Measurements from ENCODE around the gene LYST. TPM values are rescaled to one million over a fixed set of nuclear protein-coding genes. Genes with fewer than 3 reads are reported as not detected.
"Not testable (repeated sequence)": the region's sequence is repeated elsewhere in the genome, so short reads cannot be mapped to it uniquely, and the experiment has no call there.

LYST gene
- polyA plus RNA-seq, 3 donors = 46.3 to 128 (median 67.9) TPM

- no peaks in the 10 kb centered on the region for H3K4me1 Mint-ChIP-seq
- H3K79me2 ChIP-seq (ENCODE audit: insufficient read depth, low read length) = peaks cover 92% of the 10 kb centered on the region
- peaks cover 54 to 73% of the 10 kb centered on the region in 2 donors for H3K36me3 Mint-ChIP-seq
- H3K27me3 ChIP-seq (ENCODE audit: control insufficient read depth in 2 of 2, insufficient read depth in 2 of 2, low read length in 2 of 2) = no peaks in the 10 kb centered on the region
- H3K4me1 ChIP-seq (ENCODE audit: control insufficient read depth in 1 of 2, insufficient read depth in 2 of 2, low read length in 2 of 2) = no peaks in the 10 kb centered on the region
- peaks cover 95% of the 10 kb centered on the region for H4K20me1 ChIP-seq (ENCODE audit: insufficient read depth, low read length)
- H3K9ac ChIP-seq (ENCODE audit: insufficient read depth, low read length, poor library complexity, severe bottlenecking) = no peak overlapping the region
- no peak overlapping the region for H3K4me3 Mint-ChIP-seq
- no peak for DNase-seq
- no peak overlapping the region for H2AFZ ChIP-seq (ENCODE audit: insufficient read depth, low read depth, low read length, poor library complexity, severe bottlenecking)
- 75% methylated on average over 2 of the region's 7 CpGs for WGBS (ENCODE audit: insufficient coverage)
- intact Hi-C loops (cut with micrococcal nuclease) = no loop called here
- H3K27ac Mint-ChIP-seq = peak overlapping the region in 1 of 7 donors; percentile 21
- H3K9me3 ChIP-seq (replicated peaks in 1 of 2; ENCODE audit: control insufficient read depth in 1 of 2, insufficient read depth in 1 of 2, low read length in 2 of 2) = no peaks in the 10 kb centered on the region
- no peaks in the 10 kb centered on the region for H3K9me3 Mint-ChIP-seq
- TF ChIP-seq, protein P1, sequence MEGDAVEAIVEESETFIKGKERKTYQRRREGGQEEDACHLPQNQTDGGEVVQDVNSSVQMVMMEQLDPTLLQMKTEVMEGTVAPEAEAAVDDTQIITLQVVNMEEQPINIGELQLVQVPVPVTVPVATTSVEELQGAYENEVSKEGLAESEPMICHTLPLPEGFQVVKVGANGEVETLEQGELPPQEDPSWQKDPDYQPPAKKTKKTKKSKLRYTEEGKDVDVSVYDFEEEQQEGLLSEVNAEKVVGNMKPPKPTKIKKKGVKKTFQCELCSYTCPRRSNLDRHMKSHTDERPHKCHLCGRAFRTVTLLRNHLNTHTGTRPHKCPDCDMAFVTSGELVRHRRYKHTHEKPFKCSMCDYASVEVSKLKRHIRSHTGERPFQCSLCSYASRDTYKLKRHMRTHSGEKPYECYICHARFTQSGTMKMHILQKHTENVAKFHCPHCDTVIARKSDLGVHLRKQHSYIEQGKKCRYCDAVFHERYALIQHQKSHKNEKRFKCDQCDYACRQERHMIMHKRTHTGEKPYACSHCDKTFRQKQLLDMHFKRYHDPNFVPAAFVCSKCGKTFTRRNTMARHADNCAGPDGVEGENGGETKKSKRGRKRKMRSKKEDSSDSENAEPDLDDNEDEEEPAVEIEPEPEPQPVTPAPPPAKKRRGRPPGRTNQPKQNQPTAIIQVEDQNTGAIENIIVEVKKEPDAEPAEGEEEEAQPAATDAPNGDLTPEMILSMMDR (IDR thresholded peaks at IDR 0.05) = no peak
- no peaks in the 10 kb centered on the region for H3K27me3 Mint-ChIP-seq (ENCODE audit: low read depth in 3 of 3)
- no peak overlapping the region for H3K4me3 ChIP-seq (replicated peaks in 1 of 3; ENCODE audit: low read depth in 2 of 3, low read length in 3 of 3)
- no peak overlapping the region for H3K4me2 ChIP-seq (replicated peaks; ENCODE audit: extremely low read depth, low read length, poor library complexity, severe bottlenecking)
- H3K27ac ChIP-seq (ENCODE audit: low read depth in 1 of 2, low read length in 2 of 2) = no peak overlapping the region
- H3K36me3 ChIP-seq (replicated peaks in 1 of 2; ENCODE audit: control insufficient read depth in 1 of 2, insufficient read depth in 2 of 2, low read length in 2 of 2) = peaks cover 90 to 92% of the 10 kb centered on the region in 2 donors
Measured at GRCh38 chr1:235791532-235792060, 75.1 kb downstream of the LYST start.

GRCh38 chr1:235790123-235790522 is 76.6 kb downstream of the LYST start:
- H3K4me1 Mint-ChIP-seq = no peaks in the 10 kb centered on the region
- peaks cover 87% of the 10 kb centered on the region for H3K79me2 ChIP-seq (ENCODE audit: insufficient read depth, low read length)
- H2AFZ ChIP-seq (ENCODE audit: insufficient read depth, low read depth, low read length, poor library complexity, severe bottlenecking) = no peak overlapping the region
- H3K4me3 Mint-ChIP-seq = no peak overlapping the region
- H3K27me3 Mint-ChIP-seq (ENCODE audit: low read depth in 3 of 3) = no peaks in the 10 kb centered on the region
- intact Hi-C loops (cut with micrococcal nuclease) = no loop called here
- no peak overlapping the region for H3K4me2 ChIP-seq (replicated peaks; ENCODE audit: extremely low read depth, low read length, poor library complexity, severe bottlenecking)
- peak overlapping the region in 1 of 7 donors; percentile 12 for H3K27ac Mint-ChIP-seq
- H3K27ac ChIP-seq (ENCODE audit: low read depth in 1 of 2, low read length in 2 of 2) = peak overlapping the region in 1 of 2 donors; percentile 5
- no peak overlapping the region for H3K9ac ChIP-seq (ENCODE audit: insufficient read depth, low read length, poor library complexity, severe bottlenecking)
- no peak overlapping the region for H3K4me3 ChIP-seq (replicated peaks in 1 of 3; ENCODE audit: low read depth in 2 of 3, low read length in 3 of 3)
- H3K36me3 Mint-ChIP-seq = peaks cover 64 to 78% of the 10 kb centered on the region in 2 donors
- H3K4me1 ChIP-seq (ENCODE audit: control insufficient read depth in 1 of 2, insufficient read depth in 2 of 2, low read length in 2 of 2) = no peaks in the 10 kb centered on the region
- TF ChIP-seq, protein P1 (IDR thresholded peaks at IDR 0.05) = no peak
- H3K9me3 Mint-ChIP-seq = no peaks in the 10 kb centered on the region
- no peak for DNase-seq
- peaks cover 95% of the 10 kb centered on the region for H4K20me1 ChIP-seq (ENCODE audit: insufficient read depth, low read length)
- H3K36me3 ChIP-seq (replicated peaks in 1 of 2; ENCODE audit: control insufficient read depth in 1 of 2, insufficient read depth in 2 of 2, low read length in 2 of 2) = peaks cover 94 to 97% of the 10 kb centered on the region in 2 donors
- no peaks in the 10 kb centered on the region for H3K9me3 ChIP-seq (replicated peaks in 1 of 2; ENCODE audit: control insufficient read depth in 1 of 2, insufficient read depth in 1 of 2, low read length in 2 of 2)
- no peaks in the 10 kb centered on the region for H3K27me3 ChIP-seq (ENCODE audit: control insufficient read depth in 2 of 2, insufficient read depth in 2 of 2, low read length in 2 of 2)

DNA sequence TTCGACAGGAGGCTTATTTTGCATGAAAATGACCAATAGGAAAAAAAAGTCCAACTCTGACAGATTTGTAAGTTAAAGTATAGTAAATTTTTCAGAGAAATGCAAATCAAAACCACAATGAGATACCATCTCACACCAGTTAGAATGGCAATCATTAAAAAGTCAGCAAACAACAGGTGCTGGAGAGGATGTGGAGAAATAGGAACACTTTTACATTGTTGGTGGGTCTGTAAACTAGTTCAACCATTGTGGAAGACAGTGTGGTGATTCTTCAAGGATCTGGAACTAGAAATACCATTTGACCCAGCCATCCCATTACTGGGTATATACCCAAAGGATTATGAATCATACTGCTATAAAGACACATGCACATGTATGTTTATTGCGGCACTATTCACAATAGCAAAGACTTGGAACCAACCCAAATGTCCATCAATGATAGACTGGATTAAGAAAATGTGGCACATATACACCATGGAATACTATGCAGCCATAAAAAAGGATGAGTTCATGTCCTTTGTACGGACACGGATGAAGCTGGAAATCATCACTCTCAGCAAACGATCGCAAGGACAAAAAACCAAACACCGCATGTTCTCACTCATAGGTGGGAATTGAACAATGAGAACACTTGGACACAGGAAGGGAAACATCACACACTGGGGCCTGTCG is 80.3 kb downstream of the LYST start:
- not testable (repeated sequence) for H3K4me1 Mint-ChIP-seq; H3K4me3 Mint-ChIP-seq; H2AFZ ChIP-seq (ENCODE audit: insufficient read depth, low read depth, low read length, poor library complexity, severe bottlenecking); H3K9me3 ChIP-seq (replicated peaks in 1 of 2; ENCODE audit: control insufficient read depth in 1 of 2, insufficient read depth in 1 of 2, low read length in 2 of 2); H3K4me3 ChIP-seq (replicated peaks in 1 of 3; ENCODE audit: low read depth in 2 of 3, low read length in 3 of 3); H3K27me3 ChIP-seq (ENCODE audit: control insufficient read depth in 2 of 2, insufficient read depth in 2 of 2, low read length in 2 of 2); DNase-seq; H3K9ac ChIP-seq (ENCODE audit: insufficient read depth, low read length, poor library complexity, severe bottlenecking); H3K27me3 Mint-ChIP-seq (ENCODE audit: low read depth in 3 of 3); H3K4me2 ChIP-seq (replicated peaks; ENCODE audit: extremely low read depth, low read length, poor library complexity, severe bottlenecking); H3K9me3 Mint-ChIP-seq; H3K4me1 ChIP-seq (ENCODE audit: control insufficient read depth in 1 of 2, insufficient read depth in 2 of 2, low read length in 2 of 2)
- peaks cover 56 to 71% of the 10 kb centered on the region in 2 donors for H3K36me3 Mint-ChIP-seq
- peaks cover 93 to 94% of the 10 kb centered on the region in 2 donors for H3K36me3 ChIP-seq (replicated peaks in 1 of 2; ENCODE audit: control insufficient read depth in 1 of 2, insufficient read depth in 2 of 2, low read length in 2 of 2)
- intact Hi-C loops (cut with micrococcal nuclease) = loop anchor here in 1 of 2 donors (10.0 kb wide), 1 partner anchor 72 kb away; no protein-coding TSS in a partner anchor
- H4K20me1 ChIP-seq (ENCODE audit: insufficient read depth, low read length) = peaks cover 96% of the 10 kb centered on the region
- peaks cover 86% of the 10 kb centered on the region for H3K79me2 ChIP-seq (ENCODE audit: insufficient read depth, low read length)
- WGBS (ENCODE audit: insufficient coverage) = no CpG with 5 or more reads among the region's 8 CpGs
- peak overlapping the region in 1 of 7 donors; percentile 18 for H3K27ac Mint-ChIP-seq
- H3K27ac ChIP-seq (ENCODE audit: low read depth in 1 of 2, low read length in 2 of 2) = peak overlapping the region in 1 of 2 donors; percentile 0

Data from CD14-positive monocyte (primary cell).